ENCODE data around the gene C11orf24. TPM values are rescaled to one million over a fixed set of nuclear protein-coding genes. Genes with fewer than 3 reads are reported as not detected.

The C11orf24 gene
- total and polyA plus RNA-seq, 9 of the 15 experiments (the other 6 are each of a cell fraction or from before 2014, with no cell fraction given) = 2.0 to 65.2 (median 32.5) TPM

DNA sequence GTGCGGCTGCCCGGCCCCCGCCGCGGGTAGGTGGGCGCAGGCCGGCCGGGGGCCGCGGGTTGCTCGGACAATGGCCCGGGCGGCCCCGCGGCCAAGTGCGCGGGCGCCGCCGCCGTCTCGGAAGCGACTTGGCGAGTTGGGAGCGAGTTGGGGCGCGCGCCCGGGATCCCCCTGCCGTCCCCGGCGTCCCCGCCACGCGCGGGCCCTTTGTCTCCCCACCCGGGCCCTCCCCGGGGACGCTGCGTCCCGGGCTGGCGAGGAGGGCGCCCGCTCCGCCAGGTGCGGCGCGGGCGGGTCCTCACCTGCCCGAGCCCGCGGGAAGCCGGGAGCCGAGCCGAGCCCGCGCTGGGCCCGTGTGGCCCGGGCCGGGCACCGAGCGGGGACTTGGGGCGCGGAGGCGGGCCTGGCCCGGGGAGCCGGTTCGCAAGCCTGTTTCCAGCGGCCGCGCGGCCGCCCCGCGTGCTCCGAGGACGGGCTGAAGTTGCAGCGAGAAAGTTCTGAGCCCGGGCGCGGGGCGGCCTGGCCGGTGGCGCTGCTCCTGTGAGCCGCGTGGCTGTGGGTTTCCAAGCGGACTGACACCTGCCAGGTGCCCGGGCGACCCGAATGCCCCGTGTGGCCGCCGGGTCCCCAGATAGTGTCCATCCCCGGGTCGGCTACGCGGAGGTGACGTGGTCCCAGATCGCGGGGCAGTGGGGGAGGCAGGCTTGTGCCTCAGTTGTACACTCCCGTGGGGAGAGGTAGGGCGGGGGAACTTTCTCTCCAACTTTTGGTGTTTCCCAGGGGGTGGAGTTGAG lies 41.2 kb upstream of the C11orf24 start (continued):
- TF ChIP-seq CHD1 (IDR thresholded peaks at IDR 0.05; ENCODE audit: low read length) (peak; percentile 54), CREM (IDR thresholded peaks at IDR 0.05; ENCODE audit: low read depth) (0 out of 2 replicates have a peak, but pooled peaks have one; percentile 14), NR2F6 (CRISPR knock-in tag; IDR thresholded peaks at IDR 0.05) (no peak), ATF1 (CRISPR knock-in tag; IDR thresholded peaks at IDR 0.05) (no peak), ATF1 (tag; IDR thresholded peaks at IDR 0.05) (peak; percentile 30; the same call in 1 of the 2 replicates), ZNF586 (CRISPR knock-in tag; conservative IDR thresholded peaks at IDR 0.05) (no peak), ZBTB1 (CRISPR knock-in tag; IDR thresholded peaks at IDR 0.05; ENCODE audit: borderline replicate concordance, low read depth) (0 out of 2 replicates have a peak, but pooled peaks have one; percentile 26)
- TF ChIP-seq, protein P1, sequence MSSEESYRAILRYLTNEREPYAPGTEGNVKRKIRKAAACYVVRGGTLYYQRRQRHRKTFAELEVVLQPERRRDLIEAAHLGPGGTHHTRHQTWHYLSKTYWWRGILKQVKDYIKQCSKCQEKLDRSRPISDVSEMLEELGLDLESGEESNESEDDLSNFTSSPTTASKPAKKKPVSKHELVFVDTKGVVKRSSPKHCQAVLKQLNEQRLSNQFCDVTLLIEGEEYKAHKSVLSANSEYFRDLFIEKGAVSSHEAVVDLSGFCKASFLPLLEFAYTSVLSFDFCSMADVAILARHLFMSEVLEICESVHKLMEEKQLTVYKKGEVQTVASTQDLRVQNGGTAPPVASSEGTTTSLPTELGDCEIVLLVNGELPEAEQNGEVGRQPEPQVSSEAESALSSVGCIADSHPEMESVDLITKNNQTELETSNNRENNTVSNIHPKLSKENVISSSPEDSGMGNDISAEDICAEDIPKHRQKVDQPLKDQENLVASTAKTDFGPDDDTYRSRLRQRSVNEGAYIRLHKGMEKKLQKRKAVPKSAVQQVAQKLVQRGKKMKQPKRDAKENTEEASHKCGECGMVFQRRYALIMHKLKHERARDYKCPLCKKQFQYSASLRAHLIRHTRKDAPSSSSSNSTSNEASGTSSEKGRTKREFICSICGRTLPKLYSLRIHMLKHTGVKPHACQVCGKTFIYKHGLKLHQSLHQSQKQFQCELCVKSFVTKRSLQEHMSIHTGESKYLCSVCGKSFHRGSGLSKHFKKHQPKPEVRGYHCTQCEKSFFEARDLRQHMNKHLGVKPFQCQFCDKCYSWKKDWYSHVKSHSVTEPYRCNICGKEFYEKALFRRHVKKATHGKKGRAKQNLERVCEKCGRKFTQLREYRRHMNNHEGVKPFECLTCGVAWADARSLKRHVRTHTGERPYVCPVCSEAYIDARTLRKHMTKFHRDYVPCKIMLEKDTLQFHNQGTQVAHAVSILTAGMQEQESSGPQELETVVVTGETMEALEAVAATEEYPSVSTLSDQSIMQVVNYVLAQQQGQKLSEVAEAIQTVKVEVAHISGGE (CRISPR knock-in tag; IDR thresholded peaks at IDR 0.05) = peak in 1 of 3 experiments; percentile 57; a peak in 1 of 6 replicates
- TF ChIP-seq, protein P2, sequence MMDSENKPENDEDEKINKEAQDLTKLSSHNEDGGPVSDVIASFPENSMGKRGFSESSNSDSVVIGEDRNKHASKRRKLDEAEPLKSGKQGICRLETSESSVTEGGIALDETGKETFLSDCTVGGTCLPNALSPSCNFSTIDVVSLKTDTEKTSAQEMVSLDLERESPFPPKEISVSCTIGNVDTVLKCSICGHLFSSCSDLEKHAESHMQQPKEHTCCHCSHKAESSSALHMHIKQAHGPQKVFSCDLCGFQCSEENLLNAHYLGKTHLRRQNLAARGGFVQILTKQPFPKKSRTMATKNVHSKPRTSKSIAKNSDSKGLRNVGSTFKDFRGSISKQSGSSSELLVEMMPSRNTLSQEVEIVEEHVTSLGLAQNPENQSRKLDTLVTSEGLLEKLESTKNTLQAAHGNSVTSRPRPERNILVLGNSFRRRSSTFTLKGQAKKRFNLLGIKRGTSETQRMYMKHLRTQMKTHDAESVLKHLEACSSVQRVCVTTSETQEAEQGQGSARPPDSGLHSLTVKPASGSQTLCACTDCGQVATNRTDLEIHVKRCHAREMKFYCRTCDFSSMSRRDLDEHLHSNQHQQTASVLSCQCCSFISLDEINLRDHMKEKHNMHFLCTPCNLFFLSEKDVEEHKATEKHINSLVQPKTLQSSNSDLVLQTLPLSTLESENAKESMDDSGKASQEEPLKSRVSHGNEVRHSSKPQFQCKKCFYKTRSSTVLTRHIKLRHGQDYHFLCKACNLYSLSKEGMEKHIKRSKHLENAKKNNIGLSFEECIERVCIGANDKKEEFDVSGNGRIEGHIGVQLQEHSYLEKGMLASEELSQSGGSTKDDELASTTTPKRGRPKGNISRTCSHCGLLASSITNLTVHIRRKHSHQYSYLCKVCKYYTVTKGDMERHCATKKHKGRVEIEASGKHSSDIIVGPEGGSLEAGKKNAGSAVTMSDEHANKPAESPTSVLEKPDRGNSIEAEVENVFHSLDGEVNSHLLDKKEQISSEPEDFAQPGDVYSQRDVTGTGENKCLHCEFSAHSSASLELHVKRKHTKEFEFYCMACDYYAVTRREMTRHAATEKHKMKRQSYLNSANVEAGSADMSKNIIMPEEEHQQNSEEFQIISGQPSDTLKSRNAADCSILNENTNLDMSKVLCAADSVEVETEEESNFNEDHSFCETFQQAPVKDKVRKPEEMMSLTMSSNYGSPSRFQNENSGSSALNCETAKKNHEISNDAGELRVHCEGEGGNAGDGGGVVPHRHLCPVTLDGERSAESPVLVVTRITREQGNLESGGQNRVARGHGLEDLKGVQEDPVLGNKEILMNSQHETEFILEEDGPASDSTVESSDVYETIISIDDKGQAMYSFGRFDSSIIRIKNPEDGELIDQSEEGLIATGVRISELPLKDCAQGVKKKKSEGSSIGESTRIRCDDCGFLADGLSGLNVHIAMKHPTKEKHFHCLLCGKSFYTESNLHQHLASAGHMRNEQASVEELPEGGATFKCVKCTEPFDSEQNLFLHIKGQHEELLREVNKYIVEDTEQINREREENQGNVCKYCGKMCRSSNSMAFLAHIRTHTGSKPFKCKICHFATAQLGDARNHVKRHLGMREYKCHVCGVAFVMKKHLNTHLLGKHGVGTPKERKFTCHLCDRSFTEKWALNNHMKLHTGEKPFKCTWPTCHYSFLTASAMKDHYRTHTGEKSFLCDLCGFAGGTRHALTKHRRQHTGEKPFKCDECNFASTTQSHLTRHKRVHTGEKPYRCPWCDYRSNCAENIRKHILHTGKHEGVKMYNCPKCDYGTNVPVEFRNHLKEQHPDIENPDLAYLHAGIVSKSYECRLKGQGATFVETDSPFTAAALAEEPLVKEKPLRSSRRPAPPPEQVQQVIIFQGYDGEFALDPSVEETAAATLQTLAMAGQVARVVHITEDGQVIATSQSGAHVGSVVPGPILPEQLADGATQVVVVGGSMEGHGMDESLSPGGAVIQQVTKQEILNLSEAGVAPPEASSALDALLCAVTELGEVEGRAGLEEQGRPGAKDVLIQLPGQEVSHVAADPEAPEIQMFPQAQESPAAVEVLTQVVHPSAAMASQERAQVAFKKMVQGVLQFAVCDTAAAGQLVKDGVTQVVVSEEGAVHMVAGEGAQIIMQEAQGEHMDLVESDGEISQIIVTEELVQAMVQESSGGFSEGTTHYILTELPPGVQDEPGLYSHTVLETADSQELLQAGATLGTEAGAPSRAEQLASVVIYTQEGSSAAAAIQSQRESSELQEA (IDR thresholded peaks at IDR 0.05; ENCODE audit: low read depth) = no peak
- TF ChIP-seq, protein P3, sequence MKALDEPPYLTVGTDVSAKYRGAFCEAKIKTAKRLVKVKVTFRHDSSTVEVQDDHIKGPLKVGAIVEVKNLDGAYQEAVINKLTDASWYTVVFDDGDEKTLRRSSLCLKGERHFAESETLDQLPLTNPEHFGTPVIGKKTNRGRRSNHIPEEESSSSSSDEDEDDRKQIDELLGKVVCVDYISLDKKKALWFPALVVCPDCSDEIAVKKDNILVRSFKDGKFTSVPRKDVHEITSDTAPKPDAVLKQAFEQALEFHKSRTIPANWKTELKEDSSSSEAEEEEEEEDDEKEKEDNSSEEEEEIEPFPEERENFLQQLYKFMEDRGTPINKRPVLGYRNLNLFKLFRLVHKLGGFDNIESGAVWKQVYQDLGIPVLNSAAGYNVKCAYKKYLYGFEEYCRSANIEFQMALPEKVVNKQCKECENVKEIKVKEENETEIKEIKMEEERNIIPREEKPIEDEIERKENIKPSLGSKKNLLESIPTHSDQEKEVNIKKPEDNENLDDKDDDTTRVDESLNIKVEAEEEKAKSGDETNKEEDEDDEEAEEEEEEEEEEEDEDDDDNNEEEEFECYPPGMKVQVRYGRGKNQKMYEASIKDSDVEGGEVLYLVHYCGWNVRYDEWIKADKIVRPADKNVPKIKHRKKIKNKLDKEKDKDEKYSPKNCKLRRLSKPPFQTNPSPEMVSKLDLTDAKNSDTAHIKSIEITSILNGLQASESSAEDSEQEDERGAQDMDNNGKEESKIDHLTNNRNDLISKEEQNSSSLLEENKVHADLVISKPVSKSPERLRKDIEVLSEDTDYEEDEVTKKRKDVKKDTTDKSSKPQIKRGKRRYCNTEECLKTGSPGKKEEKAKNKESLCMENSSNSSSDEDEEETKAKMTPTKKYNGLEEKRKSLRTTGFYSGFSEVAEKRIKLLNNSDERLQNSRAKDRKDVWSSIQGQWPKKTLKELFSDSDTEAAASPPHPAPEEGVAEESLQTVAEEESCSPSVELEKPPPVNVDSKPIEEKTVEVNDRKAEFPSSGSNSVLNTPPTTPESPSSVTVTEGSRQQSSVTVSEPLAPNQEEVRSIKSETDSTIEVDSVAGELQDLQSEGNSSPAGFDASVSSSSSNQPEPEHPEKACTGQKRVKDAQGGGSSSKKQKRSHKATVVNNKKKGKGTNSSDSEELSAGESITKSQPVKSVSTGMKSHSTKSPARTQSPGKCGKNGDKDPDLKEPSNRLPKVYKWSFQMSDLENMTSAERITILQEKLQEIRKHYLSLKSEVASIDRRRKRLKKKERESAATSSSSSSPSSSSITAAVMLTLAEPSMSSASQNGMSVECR (CRISPR knock-in tag; IDR thresholded peaks at IDR 0.05) = peak; percentile 41; the same call in 1 of the 2 replicates
